ENCODE data around the gene CFAP57.

Gene CFAP57

GRCh38 chr1:43298055-43298454, 125.9 kb downstream of the CFAP57 start:
- TF ChIP-seq CTCF (conservative IDR thresholded peaks at IDR 0.05; ENCODE audit: control insufficient read depth, insufficient read depth, low read depth, low read length), result no peak
- H3K4me3 ChIP-seq (ENCODE audit: control insufficient read depth, low read depth, low read length), result no peak overlapping the region
- DNase-seq (ENCODE audit: low read depth), result no peak

- TF ChIP-seq CTCF (conservative IDR thresholded peaks at IDR 0.05; ENCODE audit: control insufficient read depth, insufficient read depth, low read depth, low read length), result no peak
- no peak for DNase-seq (ENCODE audit: low read depth)
- H3K4me3 ChIP-seq (ENCODE audit: control insufficient read depth, low read depth, low read length), result no peak overlapping the region
Measured at GRCh38 chr1:43299101-43299500, 127.0 kb downstream of the CFAP57 start.

- DNase-seq (ENCODE audit: low read depth), result no peak
- H3K4me3 ChIP-seq (ENCODE audit: control insufficient read depth, low read depth, low read length), result no peak within 1 kb of the TSS
- no peak for TF ChIP-seq CTCF (conservative IDR thresholded peaks at IDR 0.05; ENCODE audit: control insufficient read depth, insufficient read depth, low read depth, low read length)
Measured at GRCh38 chr1:43300378-43301094, 128.4 kb downstream of the CFAP57 start, which contains the start of gene TIE1. TIE1 (plus strand) TSS chr1:43300982; CDS start chr1:43301072, 90 bp downstream.

GRCh38 chr1:43302201-43302600, 130.1 kb downstream of the CFAP57 start:
- no peak overlapping the region for H3K4me3 ChIP-seq (ENCODE audit: control insufficient read depth, low read depth, low read length)
- TF ChIP-seq CTCF (conservative IDR thresholded peaks at IDR 0.05; ENCODE audit: control insufficient read depth, insufficient read depth, low read depth, low read length), result no peak

GRCh38 chr1:43302721-43303470, 130.8 kb downstream of the CFAP57 start:
- no peak for TF ChIP-seq CTCF (conservative IDR thresholded peaks at IDR 0.05; ENCODE audit: control insufficient read depth, insufficient read depth, low read depth, low read length)

More at GRCh38 chr1:43302201-43302600, 130.1 kb downstream of the CFAP57 start:
- DNase-seq (ENCODE audit: low read depth), result no peak

GRCh38 chr1:43303471-43304313, 131.6 kb downstream of the CFAP57 start:
- DNase-seq (ENCODE audit: low read depth), result no peak
- no peak overlapping the region for H3K4me3 ChIP-seq (ENCODE audit: control insufficient read depth, low read depth, low read length)
- no peak for TF ChIP-seq CTCF (conservative IDR thresholded peaks at IDR 0.05; ENCODE audit: control insufficient read depth, insufficient read depth, low read depth, low read length)

More at GRCh38 chr1:43302721-43303470, 130.8 kb downstream of the CFAP57 start:
- H3K4me3 ChIP-seq (ENCODE audit: control insufficient read depth, low read depth, low read length), result no peak overlapping the region
- peak; percentile 18 for DNase-seq (ENCODE audit: low read depth)

Data from fibroblast of mammary gland (primary cell).